H1 (cell line): ENCODE measurements around the gene ATP13A2. TPM values are rescaled to one million over a fixed set of nuclear protein-coding genes. Genes with fewer than 3 reads are reported as not detected.

Experiments
- RBBP5 ChIP-seq: IDR thresholded peaks from 2 replicates; pipeline ENCODE4 v1.7.1; 2012; ENCODE audit warnings: low read depth, mild to moderate bottlenecking, inconsistent platforms, low read length, moderate library complexity, borderline replicate concordance
- SUZ12 ChIP-seq: fragments of 200-600 bp; sonication (generic); IDR thresholded peaks from 2 replicates; pipeline ENCODE4 v1.6.1; 2012; ENCODE audit warnings: mild to moderate bottlenecking, inconsistent platforms, low read length, moderate library complexity, mixed read lengths
- polyA plus RNA-seq, 7 experiments: library from polyadenylated mRNA; depleted of rRNA in 3 of 7; stranded (reverse) in 5 of 7; unstranded in 2 of 7; fragments of >200 nt in 5 of 7; fragments of 200-250 nt in 2 of 7; gene quantifications; 1 replicate in 5 of 7; 2 replicates in 1 of 7; 4 replicates in 1 of 7; pipeline versions ENCODE4 v1.2.1 to v1.2.3, GENCODE V29; 2011 to 2013; ENCODE audit warnings: missing spikeins in 2 of 7, mixed read lengths in 2 of 7
- total RNA-seq: library from RNA; stranded (reverse); fragmentation: NEBNext Ultra II Directional; extraction: Animal tissue kit (Norgen Biotek cat#: 25700); gene quantifications from 2 replicates; pipeline ENCODE4 v1.2.1, GENCODE V29; 2021

ATP13A2 gene
- total and polyA plus RNA-seq, 2 of the 8 experiments (the other 6 are each of a cell fraction or from before 2014, with no cell fraction given) = 82.1 to 83.6 TPM

DNA sequence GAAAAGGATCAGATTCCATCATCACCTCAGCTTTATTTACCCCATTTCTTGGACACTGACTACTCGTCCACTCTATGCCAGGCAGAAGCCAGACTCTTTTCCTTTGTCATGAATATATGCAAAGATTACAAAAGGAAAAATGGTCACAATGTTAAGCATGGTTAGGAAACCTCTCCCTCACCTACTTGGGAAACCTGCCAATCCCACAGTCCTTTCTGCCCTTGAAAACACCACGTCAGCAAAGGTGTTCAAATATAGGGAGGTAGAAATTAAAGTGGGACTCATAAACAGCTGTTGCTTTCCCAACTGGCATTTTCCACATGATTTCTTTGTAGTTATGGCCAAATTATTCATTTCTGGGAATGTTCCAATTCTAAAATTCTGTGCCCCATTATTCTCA lies 16.2 kb upstream of the ATP13A2 start (continued):
- TF ChIP-seq SUZ12 (no peak), RBBP5 (no peak)
